ENCODE results near the gene MYO18A.
"Not testable (repeated sequence)": the region's sequence is repeated elsewhere in the genome, so short reads cannot be mapped to it uniquely, and the experiment has no call there.

Gene MYO18A

DNA sequence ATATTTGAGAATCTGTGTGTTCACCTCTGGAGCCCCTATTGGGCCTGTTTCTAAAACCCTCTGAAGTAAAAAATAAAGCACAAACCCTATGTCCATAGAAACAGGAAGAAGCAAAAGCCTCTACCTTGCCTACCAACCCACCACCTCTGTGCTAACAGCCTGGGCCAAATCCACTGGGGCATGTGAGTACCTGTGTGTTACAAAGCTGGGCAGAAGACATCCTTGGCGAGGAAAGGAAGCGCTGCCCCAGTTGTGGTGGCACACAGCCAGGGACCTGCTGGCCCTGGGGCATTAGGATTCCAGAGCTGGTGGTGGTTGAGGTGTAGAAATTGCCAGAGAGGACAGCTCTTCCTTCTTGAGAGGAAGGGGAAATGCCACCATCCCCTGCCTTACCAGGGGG is 30.0 kb downstream of the MYO18A start:
- no peaks in the 10 kb centered on the region for H3K9me3 ChIP-seq (ENCODE audit: control insufficient read depth in 2 of 2, low read length in 2 of 2)
- peaks cover 0 to 4% of the 10 kb centered on the region in 2 donors for H3K36me3 ChIP-seq (ENCODE audit: control insufficient read depth in 2 of 2, insufficient read depth in 2 of 2, low read length in 2 of 2)
- H3K4me3 ChIP-seq (ENCODE audit: low read length in 2 of 2) = no peak overlapping the region
- no peaks in the 10 kb centered on the region for H3K27me3 ChIP-seq (ENCODE audit: control insufficient read depth in 2 of 2, insufficient read depth in 2 of 2, low read length in 2 of 2)
- H3K4me1 ChIP-seq (ENCODE audit: control insufficient read depth in 2 of 2, insufficient read depth in 2 of 2, low read length in 2 of 2) = peaks cover 20 to 26% of the 10 kb centered on the region in 2 donors
- H3K9ac ChIP-seq (ENCODE audit: low read depth in 1 of 2, low read length in 2 of 2) = no peak overlapping the region
- peak overlapping the region in 1 of 2 donors; percentile 1 for H3K27ac ChIP-seq (ENCODE audit: low read depth in 2 of 2, low read length in 2 of 2)

DNA sequence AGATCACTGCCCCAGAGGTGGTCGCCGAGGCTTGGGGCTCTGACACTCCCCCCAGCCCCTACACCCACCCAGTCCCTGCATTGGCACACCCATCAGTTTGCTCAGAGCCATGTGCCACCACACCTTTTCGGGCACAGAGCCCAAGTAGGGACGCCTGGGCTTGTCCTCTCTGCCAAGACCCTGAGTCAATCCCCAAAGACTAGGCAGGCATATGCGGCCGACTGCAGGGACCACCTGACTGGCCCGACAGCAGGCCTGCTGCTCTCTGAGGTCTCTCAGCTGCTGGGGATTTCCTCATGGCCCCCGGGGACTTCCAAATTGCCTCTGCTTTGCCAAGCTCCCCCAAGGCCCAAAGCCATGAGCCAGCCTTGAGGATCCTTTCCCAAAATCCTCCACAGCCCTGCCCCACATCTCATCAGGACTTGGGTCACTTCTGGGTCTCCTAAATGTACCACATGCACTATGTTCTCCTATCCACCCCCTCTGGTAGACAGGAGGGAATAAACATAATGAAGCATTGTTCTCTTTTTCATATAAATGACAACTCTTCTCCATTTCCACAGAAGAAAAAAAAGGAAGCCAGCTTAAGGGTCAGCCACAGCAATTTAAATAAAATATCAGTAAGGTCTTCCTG is 30.6 kb downstream of the MYO18A start:
- Histone ChIP-seq H3K9me3 (ENCODE audit: control insufficient read depth in 2 of 2, low read length in 2 of 2) (no peaks in the 10 kb centered on the region), H3K27me3 (ENCODE audit: control insufficient read depth in 2 of 2, insufficient read depth in 2 of 2, low read length in 2 of 2) (no peaks in the 10 kb centered on the region), H3K36me3 (ENCODE audit: control insufficient read depth in 2 of 2, insufficient read depth in 2 of 2, low read length in 2 of 2) (peaks cover 0 to 4% of the 10 kb centered on the region in 2 donors), H3K27ac (ENCODE audit: low read depth in 2 of 2, low read length in 2 of 2) (peak overlapping the region; percentile 20 to 78), H3K4me1 (ENCODE audit: control insufficient read depth in 2 of 2, insufficient read depth in 2 of 2, low read length in 2 of 2) (peaks cover 14 to 20% of the 10 kb centered on the region in 2 donors), H3K4me3 (ENCODE audit: low read length in 2 of 2) (peak overlapping the region; percentile 79 to 80), H3K9ac (ENCODE audit: low read depth in 1 of 2, low read length in 2 of 2) (peak overlapping the region; percentile 68 to 76)

DNA sequence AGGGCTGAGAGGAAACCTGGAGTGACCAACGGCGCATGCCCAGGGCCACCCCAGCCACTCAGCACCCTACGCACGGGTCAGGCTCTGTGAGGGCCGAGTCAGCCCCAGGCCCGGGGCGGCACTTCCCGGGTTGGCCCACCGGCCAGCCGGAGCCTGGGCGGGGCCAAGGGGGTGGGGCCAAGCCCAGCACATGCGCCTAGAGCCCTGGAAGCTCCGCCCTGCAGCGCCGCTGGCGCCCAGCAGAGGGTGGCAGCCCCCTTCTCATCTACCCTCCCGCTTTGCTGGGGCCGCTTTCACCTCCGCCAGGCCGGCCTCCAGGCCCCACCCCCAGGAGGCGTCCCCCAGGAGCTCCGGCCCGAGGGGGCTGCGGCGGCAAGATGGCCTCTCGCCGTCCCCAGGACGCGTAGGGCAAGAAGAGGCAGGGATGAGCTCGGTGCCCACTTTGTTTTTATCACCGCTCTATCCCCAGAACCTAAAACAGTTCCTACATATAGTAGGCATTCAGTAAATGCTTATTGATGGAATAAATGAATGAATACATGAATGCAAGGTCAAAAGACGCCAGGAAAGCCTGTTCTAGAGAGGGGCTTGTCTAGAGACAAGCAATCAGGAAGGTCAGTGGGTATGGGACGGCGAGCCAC is 31.3 kb downstream of the MYO18A start:
- H3K9me3 ChIP-seq (ENCODE audit: control insufficient read depth in 2 of 2, low read length in 2 of 2) = no peaks in the 10 kb centered on the region
- H3K27me3 ChIP-seq (ENCODE audit: control insufficient read depth in 2 of 2, insufficient read depth in 2 of 2, low read length in 2 of 2) = no peaks in the 10 kb centered on the region
- peak overlapping the region; percentile 20 to 78 for H3K27ac ChIP-seq (ENCODE audit: low read depth in 2 of 2, low read length in 2 of 2)
- H3K4me3 ChIP-seq (ENCODE audit: low read length in 2 of 2) = peak overlapping the region; percentile 79 to 80
- peaks cover 0 to 4% of the 10 kb centered on the region in 2 donors for H3K36me3 ChIP-seq (ENCODE audit: control insufficient read depth in 2 of 2, insufficient read depth in 2 of 2, low read length in 2 of 2)
- H3K9ac ChIP-seq (ENCODE audit: low read depth in 1 of 2, low read length in 2 of 2) = peak overlapping the region; percentile 70 to 76
- peaks cover 10 to 14% of the 10 kb centered on the region in 2 donors for H3K4me1 ChIP-seq (ENCODE audit: control insufficient read depth in 2 of 2, insufficient read depth in 2 of 2, low read length in 2 of 2)

DNA sequence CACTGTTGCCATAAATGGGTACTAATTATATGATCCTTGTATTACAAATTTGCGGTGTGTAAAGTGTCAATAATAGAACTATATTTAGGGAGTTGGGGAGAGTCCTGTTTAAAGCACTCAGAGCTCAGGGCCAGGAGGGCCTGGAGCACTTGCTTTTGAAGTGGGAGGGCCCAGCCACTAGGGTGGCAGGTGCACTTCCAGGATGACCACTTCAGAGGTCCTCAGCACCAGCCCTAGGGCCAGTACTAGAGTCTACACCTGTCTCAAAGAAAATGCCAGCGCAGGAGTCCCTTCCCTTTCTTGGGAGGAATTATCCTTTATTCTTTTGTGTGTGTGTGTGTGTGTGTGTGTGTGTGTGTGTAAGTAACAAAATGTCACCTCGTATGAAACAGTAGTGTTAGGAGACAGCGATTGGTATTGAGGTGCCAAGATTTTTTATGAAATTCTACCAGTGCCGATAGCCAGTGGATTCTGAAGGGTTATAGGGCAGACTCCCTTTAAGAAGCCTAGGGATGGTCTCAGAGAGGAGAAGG is 31.9 kb downstream of the MYO18A start:
- H3K4me3 ChIP-seq (ENCODE audit: low read length in 2 of 2) = peak overlapping the region; percentile 79 to 80

DNA sequence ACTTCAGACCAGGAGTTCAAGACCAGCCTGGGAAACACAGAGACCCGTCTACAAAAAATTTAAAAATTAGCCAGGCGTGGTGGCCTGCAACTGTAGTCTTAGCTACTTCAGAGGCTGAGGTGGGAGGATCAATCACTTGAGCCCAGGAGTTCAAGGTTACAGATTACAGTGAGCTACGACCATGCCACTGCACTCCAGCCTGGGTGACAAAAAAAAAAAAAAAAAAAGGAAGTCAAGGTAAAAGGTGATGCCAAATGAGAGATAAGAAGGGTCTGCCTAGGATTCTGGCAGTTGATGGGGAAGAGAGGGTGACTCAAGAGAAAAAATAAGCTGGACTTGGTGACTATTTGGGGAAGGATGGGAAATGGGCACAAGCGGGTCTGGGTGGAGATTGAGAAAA is 32.5 kb downstream of the MYO18A start:
- Histone ChIP-seq H3K4me3 (ENCODE audit: low read length in 2 of 2) (no peak overlapping the region), H3K27ac (ENCODE audit: low read depth in 2 of 2, low read length in 2 of 2) (no peak overlapping the region), H3K27me3 (ENCODE audit: control insufficient read depth in 2 of 2, insufficient read depth in 2 of 2, low read length in 2 of 2) (no peaks in the 10 kb centered on the region), H3K36me3 (ENCODE audit: control insufficient read depth in 2 of 2, insufficient read depth in 2 of 2, low read length in 2 of 2) (no peaks in the 10 kb centered on the region), H3K4me1 (ENCODE audit: control insufficient read depth in 2 of 2, insufficient read depth in 2 of 2, low read length in 2 of 2) (peaks cover 10 to 14% of the 10 kb centered on the region in 2 donors), H3K9me3 (ENCODE audit: control insufficient read depth in 2 of 2, low read length in 2 of 2) (no peaks in the 10 kb centered on the region), H3K9ac (ENCODE audit: low read depth in 1 of 2, low read length in 2 of 2) (no peak overlapping the region)

More for the DNA sequence above, 31.9 kb downstream of the MYO18A start:
- H3K9ac ChIP-seq (ENCODE audit: low read depth in 1 of 2, low read length in 2 of 2) = peak overlapping the region; percentile 28 to 70
- H3K27me3 ChIP-seq (ENCODE audit: control insufficient read depth in 2 of 2, insufficient read depth in 2 of 2, low read length in 2 of 2) = no peaks in the 10 kb centered on the region
- H3K36me3 ChIP-seq (ENCODE audit: control insufficient read depth in 2 of 2, insufficient read depth in 2 of 2, low read length in 2 of 2) = peaks cover 0 to under 1% of the 10 kb centered on the region in 2 donors
- H3K27ac ChIP-seq (ENCODE audit: low read depth in 2 of 2, low read length in 2 of 2) = peak overlapping the region in 1 of 2 donors; percentile 78
- peaks cover 10 to 14% of the 10 kb centered on the region in 2 donors for H3K4me1 ChIP-seq (ENCODE audit: control insufficient read depth in 2 of 2, insufficient read depth in 2 of 2, low read length in 2 of 2)
- no peaks in the 10 kb centered on the region for H3K9me3 ChIP-seq (ENCODE audit: control insufficient read depth in 2 of 2, low read length in 2 of 2)

DNA sequence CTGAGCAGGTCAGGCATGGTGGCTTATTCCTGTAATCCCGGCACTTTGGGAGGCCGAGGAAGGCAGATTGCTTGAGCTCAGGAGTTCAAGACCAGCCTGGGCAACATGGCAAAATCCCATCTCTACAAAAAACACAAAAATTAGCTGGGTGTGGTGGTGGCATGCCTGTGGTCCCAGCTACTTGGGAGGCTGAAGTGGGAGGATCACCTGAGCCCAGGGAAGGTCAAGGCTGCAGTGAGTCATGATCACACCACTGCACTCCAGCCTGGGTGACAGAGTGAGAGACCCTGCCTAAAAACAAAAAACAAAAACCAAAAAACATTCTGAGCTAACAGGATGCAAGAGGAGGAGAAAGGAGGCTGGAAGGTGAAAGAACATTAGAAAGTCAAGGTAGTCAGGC is 33.0 kb downstream of the MYO18A start:
- H3K4me1 ChIP-seq (ENCODE audit: control insufficient read depth in 2 of 2, insufficient read depth in 2 of 2, low read length in 2 of 2) = peaks cover 10 to 14% of the 10 kb centered on the region in 2 donors
- not testable (repeated sequence) for H3K27me3 ChIP-seq (ENCODE audit: control insufficient read depth in 2 of 2, insufficient read depth in 2 of 2, low read length in 2 of 2); H3K9ac ChIP-seq (ENCODE audit: low read depth in 1 of 2, low read length in 2 of 2); H3K27ac ChIP-seq (ENCODE audit: low read depth in 2 of 2, low read length in 2 of 2); H3K36me3 ChIP-seq (ENCODE audit: control insufficient read depth in 2 of 2, insufficient read depth in 2 of 2, low read length in 2 of 2); H3K9me3 ChIP-seq (ENCODE audit: control insufficient read depth in 2 of 2, low read length in 2 of 2); H3K4me3 ChIP-seq (ENCODE audit: low read length in 2 of 2)

DNA sequence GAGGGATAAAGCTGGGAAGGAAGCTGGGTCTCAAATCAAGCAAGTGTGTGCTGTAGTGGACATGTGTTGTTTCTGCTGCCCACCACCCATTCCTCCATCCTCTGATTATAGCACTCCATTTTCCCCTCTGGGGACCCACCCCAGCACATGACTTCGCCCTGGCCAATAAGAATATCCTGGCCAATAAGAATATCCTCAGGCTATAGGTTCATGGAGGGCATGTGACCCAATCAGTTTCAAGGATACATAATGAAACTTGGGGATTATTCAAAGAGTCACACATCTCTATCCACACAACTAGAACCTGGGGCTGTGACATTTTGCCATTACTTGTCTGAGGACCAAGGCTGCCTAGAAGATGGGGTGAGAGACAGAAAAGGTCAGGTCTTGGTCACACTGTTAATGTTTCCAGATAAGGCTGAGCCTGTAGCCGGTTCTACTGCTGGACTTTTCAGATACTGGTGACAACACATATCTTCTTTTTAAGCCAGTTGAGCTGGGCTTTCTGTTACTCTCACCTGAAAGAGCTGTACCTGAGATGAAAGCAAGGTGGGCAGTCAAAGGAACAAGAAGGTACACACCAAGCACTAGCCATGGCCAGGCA is 33.7 kb downstream of the MYO18A start:
- no peak overlapping the region for H3K27ac ChIP-seq (ENCODE audit: low read depth in 2 of 2, low read length in 2 of 2)

DNA sequence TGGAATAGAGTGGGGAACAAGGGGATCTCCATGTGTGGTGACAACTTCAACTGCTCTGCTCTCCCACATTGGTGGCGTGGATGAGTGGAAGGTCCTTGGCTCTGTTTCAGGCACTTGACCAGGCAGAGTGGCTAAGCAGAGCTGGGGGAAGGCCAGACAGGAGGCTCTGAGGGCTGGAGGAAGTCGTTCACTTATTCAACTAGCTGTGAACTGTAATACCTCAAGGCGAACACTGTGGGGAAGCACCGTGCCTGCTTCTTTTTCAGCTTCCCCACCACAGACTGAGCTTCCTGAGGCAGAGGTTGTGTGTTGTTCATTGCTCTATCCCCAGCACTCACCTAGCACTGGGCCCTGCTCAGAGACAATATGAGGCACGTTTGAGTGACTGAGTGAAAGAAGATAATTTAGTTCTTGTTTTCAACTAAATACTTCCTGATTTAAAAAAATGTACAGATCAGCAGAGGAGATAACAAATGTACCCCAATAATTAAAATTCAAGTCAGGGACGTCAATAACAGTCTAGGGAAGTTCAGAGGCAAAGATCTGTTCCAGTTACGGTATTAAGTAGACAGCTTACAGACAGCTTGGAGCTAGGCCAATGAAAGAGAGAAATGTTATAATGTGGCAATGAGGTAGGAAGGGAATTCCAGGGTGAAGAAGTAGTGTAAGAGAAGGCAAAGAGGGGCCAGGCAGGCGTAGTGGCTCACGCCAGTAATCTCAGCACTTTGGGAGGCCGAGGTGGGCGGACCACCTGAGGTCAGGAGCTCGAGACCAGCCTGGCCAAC is 34.7 kb downstream of the MYO18A start:
- no peak overlapping the region for H3K27ac ChIP-seq (ENCODE audit: low read depth in 2 of 2, low read length in 2 of 2)
- no peak overlapping the region for H3K4me3 ChIP-seq (ENCODE audit: low read length in 2 of 2)
- no peak overlapping the region for H3K9ac ChIP-seq (ENCODE audit: low read depth in 1 of 2, low read length in 2 of 2)
- H3K4me1 ChIP-seq (ENCODE audit: control insufficient read depth in 2 of 2, insufficient read depth in 2 of 2, low read length in 2 of 2) = peaks cover 15 to 26% of the 10 kb centered on the region in 2 donors
- H3K36me3 ChIP-seq (ENCODE audit: control insufficient read depth in 2 of 2, insufficient read depth in 2 of 2, low read length in 2 of 2) = peaks cover 0 to 2% of the 10 kb centered on the region in 2 donors
- H3K27me3 ChIP-seq (ENCODE audit: control insufficient read depth in 2 of 2, insufficient read depth in 2 of 2, low read length in 2 of 2) = no peaks in the 10 kb centered on the region
- no peaks in the 10 kb centered on the region for H3K9me3 ChIP-seq (ENCODE audit: control insufficient read depth in 2 of 2, low read length in 2 of 2)

More for the DNA sequence above, 33.7 kb downstream of the MYO18A start:
- Histone ChIP-seq H3K27me3 (ENCODE audit: control insufficient read depth in 2 of 2, insufficient read depth in 2 of 2, low read length in 2 of 2) (no peaks in the 10 kb centered on the region), H3K36me3 (ENCODE audit: control insufficient read depth in 2 of 2, insufficient read depth in 2 of 2, low read length in 2 of 2) (no peaks in the 10 kb centered on the region), H3K9me3 (ENCODE audit: control insufficient read depth in 2 of 2, low read length in 2 of 2) (no peaks in the 10 kb centered on the region), H3K4me3 (ENCODE audit: low read length in 2 of 2) (no peak overlapping the region), H3K9ac (ENCODE audit: low read depth in 1 of 2, low read length in 2 of 2) (no peak overlapping the region), H3K4me1 (ENCODE audit: control insufficient read depth in 2 of 2, insufficient read depth in 2 of 2, low read length in 2 of 2) (peaks cover 10 to 17% of the 10 kb centered on the region in 2 donors)

DNA sequence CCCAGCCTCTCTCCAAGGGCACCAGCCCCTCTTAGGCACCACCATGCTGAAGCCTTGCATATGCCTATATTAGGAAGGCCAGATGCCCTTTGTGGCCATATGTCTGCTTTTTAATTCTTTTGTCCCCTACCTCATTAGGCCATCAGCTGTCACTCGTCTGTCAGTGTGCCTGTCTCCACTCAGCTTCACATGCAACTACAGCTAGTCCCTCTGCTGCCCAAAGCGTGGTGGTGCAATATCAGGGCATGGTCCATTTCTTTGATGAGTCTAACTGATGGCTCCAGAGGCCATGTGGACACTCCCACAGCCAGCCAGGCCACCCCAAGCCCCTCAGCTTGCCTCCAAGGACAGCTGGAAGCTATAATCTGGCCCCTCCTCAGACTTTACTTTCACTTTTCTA is 36.3 kb downstream of the MYO18A start:
- Histone ChIP-seq H3K9ac (ENCODE audit: low read depth in 1 of 2, low read length in 2 of 2) (no peak overlapping the region), H3K27me3 (ENCODE audit: control insufficient read depth in 2 of 2, insufficient read depth in 2 of 2, low read length in 2 of 2) (no peaks in the 10 kb centered on the region), H3K4me1 (ENCODE audit: control insufficient read depth in 2 of 2, insufficient read depth in 2 of 2, low read length in 2 of 2) (peaks cover 17 to 26% of the 10 kb centered on the region in 2 donors), H3K27ac (ENCODE audit: low read depth in 2 of 2, low read length in 2 of 2) (no peak overlapping the region), H3K36me3 (ENCODE audit: control insufficient read depth in 2 of 2, insufficient read depth in 2 of 2, low read length in 2 of 2) (peaks cover 0 to 2% of the 10 kb centered on the region in 2 donors), H3K9me3 (ENCODE audit: control insufficient read depth in 2 of 2, low read length in 2 of 2) (no peaks in the 10 kb centered on the region), H3K4me3 (ENCODE audit: low read length in 2 of 2) (no peak overlapping the region)
